ENCODE results near the gene KCNC3. TPM values are rescaled to one million over a fixed set of nuclear protein-coding genes. Genes with fewer than 3 reads are reported as not detected.

Gene KCNC3
- total and polyA plus RNA-seq, 10 of the 15 experiments (the other 5 are each of a cell fraction or from before 2014, with no cell fraction given): 0.08 to 3.8 (median 0.44) TPM; not detected in 2

- TF ChIP-seq, protein P1, sequence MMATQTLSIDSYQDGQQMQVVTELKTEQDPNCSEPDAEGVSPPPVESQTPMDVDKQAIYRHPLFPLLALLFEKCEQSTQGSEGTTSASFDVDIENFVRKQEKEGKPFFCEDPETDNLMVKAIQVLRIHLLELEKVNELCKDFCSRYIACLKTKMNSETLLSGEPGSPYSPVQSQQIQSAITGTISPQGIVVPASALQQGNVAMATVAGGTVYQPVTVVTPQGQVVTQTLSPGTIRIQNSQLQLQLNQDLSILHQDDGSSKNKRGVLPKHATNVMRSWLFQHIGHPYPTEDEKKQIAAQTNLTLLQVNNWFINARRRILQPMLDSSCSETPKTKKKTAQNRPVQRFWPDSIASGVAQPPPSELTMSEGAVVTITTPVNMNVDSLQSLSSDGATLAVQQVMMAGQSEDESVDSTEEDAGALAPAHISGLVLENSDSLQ (IDR thresholded peaks at IDR 0.05): peak; percentile 21; the same call in 1 of the 2 replicates
- no peak for TF ChIP-seq ZNF24 (IDR thresholded peaks at IDR 0.05)
- TF ChIP-seq EED (IDR thresholded peaks at IDR 0.05; ENCODE audit: low read depth): peak; percentile 40; the same call in 1 of the 2 replicates
- TF ChIP-seq SREBF1 (IDR thresholded peaks at IDR 0.05; ENCODE audit: low read length): no peak
- 0 out of 2 replicates have a peak, but pooled peaks have one; percentile 35 for TF ChIP-seq NR2F1 (conservative IDR thresholded peaks at IDR 0.05)
- no peak for TF ChIP-seq KAT2A (conservative IDR thresholded peaks at IDR 0.05; ENCODE audit: control insufficient read depth, low read depth, low read length)
- no peak for TF ChIP-seq E4F1 (IDR thresholded peaks at IDR 0.05; ENCODE audit: borderline replicate concordance, partially characterized antibody)
- TF ChIP-seq ZNF384 (IDR thresholded peaks at IDR 0.05; ENCODE audit: borderline replicate concordance, low read depth, low read length): no peak
- TF ChIP-seq PRDM15 (CRISPR knock-in tag; IDR thresholded peaks at IDR 0.05): no peak
- TF ChIP-seq MTA3 (IDR thresholded peaks at IDR 0.05; ENCODE audit: borderline replicate concordance, low read length): peak; percentile 56; the same call in 1 of the 2 replicates
- no peak for TF ChIP-seq SUZ12 (IDR thresholded peaks at IDR 0.05; ENCODE audit: unreplicated experiment)
- TF ChIP-seq, protein P2, sequence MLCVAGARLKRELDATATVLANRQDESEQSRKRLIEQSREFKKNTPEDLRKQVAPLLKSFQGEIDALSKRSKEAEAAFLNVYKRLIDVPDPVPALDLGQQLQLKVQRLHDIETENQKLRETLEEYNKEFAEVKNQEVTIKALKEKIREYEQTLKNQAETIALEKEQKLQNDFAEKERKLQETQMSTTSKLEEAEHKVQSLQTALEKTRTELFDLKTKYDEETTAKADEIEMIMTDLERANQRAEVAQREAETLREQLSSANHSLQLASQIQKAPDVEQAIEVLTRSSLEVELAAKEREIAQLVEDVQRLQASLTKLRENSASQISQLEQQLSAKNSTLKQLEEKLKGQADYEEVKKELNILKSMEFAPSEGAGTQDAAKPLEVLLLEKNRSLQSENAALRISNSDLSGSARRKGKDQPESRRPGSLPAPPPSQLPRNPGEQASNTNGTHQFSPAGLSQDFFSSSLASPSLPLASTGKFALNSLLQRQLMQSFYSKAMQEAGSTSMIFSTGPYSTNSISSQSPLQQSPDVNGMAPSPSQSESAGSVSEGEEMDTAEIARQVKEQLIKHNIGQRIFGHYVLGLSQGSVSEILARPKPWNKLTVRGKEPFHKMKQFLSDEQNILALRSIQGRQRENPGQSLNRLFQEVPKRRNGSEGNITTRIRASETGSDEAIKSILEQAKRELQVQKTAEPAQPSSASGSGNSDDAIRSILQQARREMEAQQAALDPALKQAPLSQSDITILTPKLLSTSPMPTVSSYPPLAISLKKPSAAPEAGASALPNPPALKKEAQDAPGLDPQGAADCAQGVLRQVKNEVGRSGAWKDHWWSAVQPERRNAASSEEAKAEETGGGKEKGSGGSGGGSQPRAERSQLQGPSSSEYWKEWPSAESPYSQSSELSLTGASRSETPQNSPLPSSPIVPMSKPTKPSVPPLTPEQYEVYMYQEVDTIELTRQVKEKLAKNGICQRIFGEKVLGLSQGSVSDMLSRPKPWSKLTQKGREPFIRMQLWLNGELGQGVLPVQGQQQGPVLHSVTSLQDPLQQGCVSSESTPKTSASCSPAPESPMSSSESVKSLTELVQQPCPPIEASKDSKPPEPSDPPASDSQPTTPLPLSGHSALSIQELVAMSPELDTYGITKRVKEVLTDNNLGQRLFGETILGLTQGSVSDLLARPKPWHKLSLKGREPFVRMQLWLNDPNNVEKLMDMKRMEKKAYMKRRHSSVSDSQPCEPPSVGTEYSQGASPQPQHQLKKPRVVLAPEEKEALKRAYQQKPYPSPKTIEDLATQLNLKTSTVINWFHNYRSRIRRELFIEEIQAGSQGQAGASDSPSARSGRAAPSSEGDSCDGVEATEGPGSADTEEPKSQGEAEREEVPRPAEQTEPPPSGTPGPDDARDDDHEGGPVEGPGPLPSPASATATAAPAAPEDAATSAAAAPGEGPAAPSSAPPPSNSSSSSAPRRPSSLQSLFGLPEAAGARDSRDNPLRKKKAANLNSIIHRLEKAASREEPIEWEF (IDR thresholded peaks at IDR 0.05; ENCODE audit: insufficient replicate concordance, low read depth, low read length): no peak
Observed at GRCh38 chr19:50365434-50366306, 36.5 kb upstream of the KCNC3 start, which contains the start of gene NAPSA (continued).
